ENCODE measurements around the gene MCM10. TPM values are rescaled to one million over a fixed set of nuclear protein-coding genes. Genes with fewer than 3 reads are reported as not detected.

MCM10 gene
- total and polyA plus RNA-seq, 10 of the 15 experiments (the other 5 are each of a cell fraction or from before 2014, with no cell fraction given) = 5.8 to 35.1 (median 23.7) TPM

GRCh38 chr10:13256627-13257026 lies 95.3 kb downstream of the MCM10 start:
- intact Hi-C loops (cut with micrococcal nuclease; ENCODE audit: unreplicated experiment) (no loop called here), in situ Hi-C loops (cut with MboI) (no loop called here)
- Histone ChIP-seq H3K4me1 (ENCODE audit: control insufficient read depth, insufficient read depth, low read length) (no peaks in the 10 kb centered on the region), H2AFZ (ENCODE audit: control insufficient read depth, low read depth, low read length) (no peak overlapping the region), H4K20me1 (ENCODE audit: control insufficient read depth, insufficient read depth) (no peaks in the 10 kb centered on the region), H3K4me3 (no peak overlapping the region), H3K27me3 (replicated peaks in 1 of 2; ENCODE audit: control insufficient read depth in 2 of 2, insufficient read depth in 2 of 2, low read length in 1 of 2) (no peaks in the 10 kb centered on the region; a peak in 1 of 4 replicates), H3K9ac (ENCODE audit: control insufficient read depth, insufficient read depth, low read length) (no peak overlapping the region), H3K36me3 (ENCODE audit: control insufficient read depth in 2 of 2, insufficient read depth in 2 of 2, low read length in 1 of 2) (no peaks in the 10 kb centered on the region), H3K4me2 (ENCODE audit: control insufficient read depth, insufficient read depth) (no peak overlapping the region), H3K27ac (ENCODE audit: control insufficient read depth, insufficient read depth) (no peak overlapping the region), H3K79me2 (ENCODE audit: control insufficient read depth, insufficient read depth, low read length) (no peaks in the 10 kb centered on the region), H3K9me3 (replicated peaks; ENCODE audit: control insufficient read depth, insufficient read depth, low read length) (no peaks in the 10 kb centered on the region)
- no TSS peak for BruUV-seq (replicated peaks)
- ChIA-PET SMC1A (ENCODE audit: uncharacterized antibody, unreplicated experiment) (interaction anchor here (0.5 kb wide), 1 partner anchor 330 kb away, joined by 3 read pairs; no protein-coding TSS in a partner anchor), POLR2A (no interaction called here), RAD21 (ENCODE audit: unreplicated experiment) (no interaction called here), CTCF (no interaction called here)
- ATAC-seq (no peak), FAIRE-seq (no peak), DNase-seq (ENCODE audit: low read depth, low spot score) (no peak)
- WGBS (ENCODE audit: insufficient coverage, insufficient replicate concordance, low lambda C conversion rate, missing lambda C conversion rate) = 63% methylated on average over 2 of the region's 2 CpGs
- TF ChIP-seq NR2C2 (IDR thresholded peaks at IDR 0.05; ENCODE audit: borderline replicate concordance, control insufficient read depth, insufficient read length, low read depth) = no peak
- TF ChIP-seq POLR2A (IDR thresholded peaks at IDR 0.05; ENCODE audit: low read depth, low read length) = no peak
- no peak for TF ChIP-seq GABPA (IDR thresholded peaks at IDR 0.05; ENCODE audit: low read depth)
- TF ChIP-seq MEF2A (IDR thresholded peaks at IDR 0.05; ENCODE audit: insufficient read depth, low read depth, low read length) = no peak
- TF ChIP-seq SREBF1 (IDR thresholded peaks at IDR 0.05; ENCODE audit: low read length) = no peak
- no peak for TF ChIP-seq SUZ12 (IDR thresholded peaks at IDR 0.05; ENCODE audit: unreplicated experiment)

- intact Hi-C loops (cut with micrococcal nuclease; ENCODE audit: unreplicated experiment) = no loop called here
- no peaks in the 10 kb centered on the region for H3K79me2 ChIP-seq (ENCODE audit: control insufficient read depth, insufficient read depth, low read length)
- SMC1A ChIA-PET (ENCODE audit: uncharacterized antibody, unreplicated experiment) = no interaction called here
- no peak for DNase-seq (ENCODE audit: low read depth, low spot score)
- H2AFZ ChIP-seq (ENCODE audit: control insufficient read depth, low read depth, low read length) = no peak overlapping the region
- no peak for FAIRE-seq
- TF ChIP-seq POLR2AphosphoS5 (IDR thresholded peaks at IDR 0.05; ENCODE audit: low read length) = no peak
- no peak for TF ChIP-seq ZNF592 (IDR thresholded peaks at IDR 0.05)
- no peak for TF ChIP-seq E4F1 (IDR thresholded peaks at IDR 0.05; ENCODE audit: borderline replicate concordance, partially characterized antibody)
- no peak for TF ChIP-seq MEF2B (IDR thresholded peaks at IDR 0.05; ENCODE audit: partially characterized antibody, poor library complexity, severe bottlenecking)
- no peak for ATAC-seq
- H3K27me3 ChIP-seq (replicated peaks in 1 of 2; ENCODE audit: control insufficient read depth in 2 of 2, insufficient read depth in 2 of 2, low read length in 1 of 2) = no peaks in the 10 kb centered on the region; a peak in 1 of 4 replicates
- 76% methylated on average over 5 of the region's 5 CpGs for WGBS (ENCODE audit: insufficient coverage, insufficient replicate concordance, low lambda C conversion rate, missing lambda C conversion rate)
- no peaks in the 10 kb centered on the region for H4K20me1 ChIP-seq (ENCODE audit: control insufficient read depth, insufficient read depth)
- no peak overlapping the region for H3K4me3 ChIP-seq
- H3K9me3 ChIP-seq (replicated peaks; ENCODE audit: control insufficient read depth, insufficient read depth, low read length) = no peaks in the 10 kb centered on the region
- H3K9ac ChIP-seq (ENCODE audit: control insufficient read depth, insufficient read depth, low read length) = no peak overlapping the region
- POLR2A ChIA-PET = no interaction called here
- CTCF ChIA-PET = no interaction called here
- H3K27ac ChIP-seq (ENCODE audit: control insufficient read depth, insufficient read depth) = no peak overlapping the region
- no peak overlapping the region for H3K4me2 ChIP-seq (ENCODE audit: control insufficient read depth, insufficient read depth)
- H3K4me1 ChIP-seq (ENCODE audit: control insufficient read depth, insufficient read depth, low read length) = no peaks in the 10 kb centered on the region
- BruUV-seq (replicated peaks) = no TSS peak
- RAD21 ChIA-PET (ENCODE audit: unreplicated experiment) = no interaction called here
- H3K36me3 ChIP-seq (ENCODE audit: control insufficient read depth in 2 of 2, insufficient read depth in 2 of 2, low read length in 1 of 2) = no peaks in the 10 kb centered on the region
- in situ Hi-C loops (cut with MboI) = no loop called here
These were observed 96.3 kb downstream of the MCM10 start for GRCh38 chr10:13257621-13258140.

Data from GM12878 (cell line).